Ovary (tissue), 3 donors: Measurements from ENCODE around the gene SLC25A43.

Experiments used
- POLR2A ChIP-seq: fragments of 450-650 bp; IDR thresholded peaks from one replicate; pipeline ENCODE4 v1.6.1; 2017; ENCODE audit warnings: antibody characterized with exemption, mild to moderate bottlenecking, moderate library complexity
- TF ChIP-seq, protein P1 (sequence below), 3 donors: fragments of 450-650 bp in 2 of 3; fragments of 200-600 bp in 1 of 3; IDR thresholded peaks; one replicate each; pipeline versions ENCODE4 v1.5.1 to v1.8.0; 2016 to 2022; ENCODE audit warnings: antibody characterized with exemption in 3 of 3, mild to moderate bottlenecking in 1 of 3
- donor health status: DM: no; HTN: no; CAD: no.

DNA sequence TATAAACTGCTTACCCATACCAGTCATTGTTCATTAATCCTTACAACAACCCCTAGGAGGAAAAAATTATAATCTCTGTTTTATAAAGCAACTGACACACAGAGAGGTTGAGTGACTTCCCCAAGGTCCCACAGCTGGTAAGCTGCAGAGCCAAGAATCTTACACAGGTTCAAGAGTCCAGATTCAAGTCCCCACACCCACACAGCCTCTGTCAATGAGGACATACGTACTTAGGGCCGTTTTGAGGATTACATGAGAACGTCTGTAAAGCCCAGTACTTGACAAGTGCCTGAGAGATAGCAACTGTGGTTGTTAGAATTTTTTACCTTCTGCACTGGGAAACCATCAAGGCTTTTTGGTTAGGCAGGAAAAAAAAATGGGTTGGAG lies 556 bp upstream of the SLC25A43 start:
- TF ChIP-seq, protein P1, sequence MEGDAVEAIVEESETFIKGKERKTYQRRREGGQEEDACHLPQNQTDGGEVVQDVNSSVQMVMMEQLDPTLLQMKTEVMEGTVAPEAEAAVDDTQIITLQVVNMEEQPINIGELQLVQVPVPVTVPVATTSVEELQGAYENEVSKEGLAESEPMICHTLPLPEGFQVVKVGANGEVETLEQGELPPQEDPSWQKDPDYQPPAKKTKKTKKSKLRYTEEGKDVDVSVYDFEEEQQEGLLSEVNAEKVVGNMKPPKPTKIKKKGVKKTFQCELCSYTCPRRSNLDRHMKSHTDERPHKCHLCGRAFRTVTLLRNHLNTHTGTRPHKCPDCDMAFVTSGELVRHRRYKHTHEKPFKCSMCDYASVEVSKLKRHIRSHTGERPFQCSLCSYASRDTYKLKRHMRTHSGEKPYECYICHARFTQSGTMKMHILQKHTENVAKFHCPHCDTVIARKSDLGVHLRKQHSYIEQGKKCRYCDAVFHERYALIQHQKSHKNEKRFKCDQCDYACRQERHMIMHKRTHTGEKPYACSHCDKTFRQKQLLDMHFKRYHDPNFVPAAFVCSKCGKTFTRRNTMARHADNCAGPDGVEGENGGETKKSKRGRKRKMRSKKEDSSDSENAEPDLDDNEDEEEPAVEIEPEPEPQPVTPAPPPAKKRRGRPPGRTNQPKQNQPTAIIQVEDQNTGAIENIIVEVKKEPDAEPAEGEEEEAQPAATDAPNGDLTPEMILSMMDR (IDR thresholded peaks at IDR 0.05): no peak
- no peak for TF ChIP-seq POLR2A
